Mucosa of rectum (tissue), 2 donors: Measurements from ENCODE around the gene TMEM100.

Experiments used
- H3K27ac ChIP-seq, 2 donors: one replicate each; pipeline ENCODE4 v1.7.0; 2013; ENCODE audit warnings: inconsistent platforms in 2 of 2, low read depth in 2 of 2, low read length in 2 of 2
- H3K27me3 ChIP-seq, 2 donors: one replicate each; pipeline ENCODE4 v1.7.0; 2013; ENCODE audit warnings: low read length in 2 of 2; ENCODE audit not compliant: control insufficient read depth in 2 of 2, insufficient read depth in 2 of 2
- H3K36me3 ChIP-seq, 2 donors: one replicate each; pipeline ENCODE4 v1.7.0; 2013; ENCODE audit warnings: low read length in 2 of 2; ENCODE audit not compliant: control insufficient read depth in 2 of 2, insufficient read depth in 2 of 2
- H3K4me1 ChIP-seq, 2 donors: one replicate each; pipeline ENCODE4 v1.7.0; 2013; ENCODE audit warnings: low read length in 2 of 2, mild to moderate bottlenecking in 1 of 2; ENCODE audit not compliant: control insufficient read depth in 2 of 2, insufficient read depth in 2 of 2
- H3K4me3 ChIP-seq, 2 donors: one replicate each; pipeline ENCODE4 v1.7.0; 2013; ENCODE audit warnings: low read length in 2 of 2
- H3K9ac ChIP-seq, 2 donors: one replicate each; pipeline ENCODE4 v1.7.0; 2013; ENCODE audit warnings: low read length in 2 of 2, low read depth in 1 of 2, mild to moderate bottlenecking in 1 of 2
- H3K9me3 ChIP-seq, 2 donors: one replicate each; pipeline ENCODE4 v1.7.0; 2013; ENCODE audit warnings: low read length in 2 of 2; ENCODE audit not compliant: control insufficient read depth in 2 of 2
- donor health status: healthy.
- donor health status: Normal muscosa, but diverticular disease.

Gene TMEM100

DNA sequence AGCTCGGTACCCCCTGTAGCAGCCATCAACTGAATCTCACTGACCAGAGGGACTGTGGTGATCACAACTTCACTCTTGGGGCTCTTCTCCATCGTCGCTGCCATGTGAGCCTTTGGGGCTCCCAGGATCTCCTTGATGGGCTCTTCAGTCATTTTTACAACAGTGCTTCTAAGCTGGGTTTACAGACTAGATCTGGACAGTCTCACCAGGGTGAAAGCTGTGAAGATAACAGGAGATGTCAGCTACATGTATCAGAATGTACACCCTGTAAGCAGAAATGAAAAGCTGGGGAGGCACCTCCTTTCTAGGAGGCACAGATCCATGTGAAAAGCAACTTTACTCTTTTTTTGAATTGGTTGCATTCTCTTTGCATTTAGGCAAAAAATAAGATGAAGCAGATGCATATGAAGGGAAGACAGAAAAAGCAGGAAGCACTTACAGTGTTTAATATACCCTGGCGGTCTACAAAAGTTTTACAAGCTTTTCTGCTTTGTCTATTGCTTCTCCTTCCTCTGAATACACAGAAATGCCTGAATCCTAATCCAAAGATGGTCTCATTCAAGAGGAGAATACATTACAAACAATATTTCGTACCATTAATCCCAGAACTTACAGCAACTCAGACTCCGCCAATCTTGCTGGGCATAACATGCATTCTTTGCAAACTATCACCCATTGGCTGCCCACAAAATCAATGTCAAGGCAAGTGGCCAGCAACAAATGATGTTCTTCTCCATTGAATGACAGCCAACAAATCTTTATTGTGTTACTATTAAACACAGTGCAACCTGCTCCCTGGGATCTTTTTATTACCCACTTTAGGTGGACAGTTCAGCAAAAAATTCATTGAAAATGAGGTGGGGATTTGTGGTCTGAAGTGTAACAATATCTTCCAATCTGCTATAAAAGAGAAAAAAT is 1.5 kb downstream of the TMEM100 start:
- no peak overlapping the region for H3K27ac ChIP-seq
- peak overlapping the region in 1 of 2 donors; percentile 11 for H3K9ac ChIP-seq

DNA sequence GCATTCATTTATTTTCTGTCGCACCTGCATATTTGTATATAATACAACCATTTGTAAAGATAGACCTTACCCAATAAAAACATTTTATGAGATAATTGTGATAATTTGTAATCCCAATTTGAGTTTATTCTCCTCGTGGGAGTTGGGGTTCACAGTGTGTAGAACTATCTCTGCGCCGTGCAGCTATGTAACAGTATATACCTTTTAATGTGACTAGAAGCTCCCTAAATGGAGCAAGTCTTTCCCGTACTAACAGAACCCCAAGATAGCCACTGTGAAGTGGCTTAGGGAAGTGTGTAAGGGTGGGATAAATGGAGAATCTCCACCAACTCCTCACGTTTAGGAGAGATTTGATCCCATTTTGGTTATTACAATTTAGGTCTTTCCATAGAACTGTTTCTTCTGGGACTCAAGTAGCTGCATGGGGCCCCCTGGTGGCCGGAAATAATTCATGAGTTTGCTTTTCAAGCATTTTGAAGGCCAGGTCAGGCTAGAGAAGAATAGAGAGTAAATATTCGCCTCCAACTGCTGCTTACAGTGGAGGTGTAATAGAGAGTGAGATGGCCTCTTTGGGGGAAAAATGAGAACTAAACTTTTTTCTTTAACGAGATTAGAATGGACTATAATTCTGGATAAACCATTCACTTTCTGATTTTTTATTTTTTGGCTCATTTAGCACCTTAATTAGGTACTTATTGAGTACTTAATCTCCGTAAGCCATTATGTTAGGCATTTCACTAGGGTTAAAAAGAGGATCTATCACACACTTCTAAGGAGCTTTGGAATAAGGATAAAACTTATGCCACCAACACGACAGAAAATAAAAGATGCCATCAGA is 4.5 kb downstream of the TMEM100 start:
- Histone ChIP-seq H3K27me3 (no peaks in the 10 kb centered on the region), H3K36me3 (no peaks in the 10 kb centered on the region), H3K9me3 (no peaks in the 10 kb centered on the region), H3K27ac (no peak overlapping the region), H3K4me1 (no peaks in the 10 kb centered on the region), H3K9ac (no peak overlapping the region), H3K4me3 (no peak overlapping the region)

More for the DNA sequence above, 1.5 kb downstream of the TMEM100 start:
- H3K9me3 ChIP-seq: no peaks in the 10 kb centered on the region
- no peaks in the 10 kb centered on the region for H3K4me1 ChIP-seq
- no peaks in the 10 kb centered on the region for H3K36me3 ChIP-seq
- H3K4me3 ChIP-seq: peak overlapping the region; percentile 28 to 41
- H3K27me3 ChIP-seq: no peaks in the 10 kb centered on the region

DNA sequence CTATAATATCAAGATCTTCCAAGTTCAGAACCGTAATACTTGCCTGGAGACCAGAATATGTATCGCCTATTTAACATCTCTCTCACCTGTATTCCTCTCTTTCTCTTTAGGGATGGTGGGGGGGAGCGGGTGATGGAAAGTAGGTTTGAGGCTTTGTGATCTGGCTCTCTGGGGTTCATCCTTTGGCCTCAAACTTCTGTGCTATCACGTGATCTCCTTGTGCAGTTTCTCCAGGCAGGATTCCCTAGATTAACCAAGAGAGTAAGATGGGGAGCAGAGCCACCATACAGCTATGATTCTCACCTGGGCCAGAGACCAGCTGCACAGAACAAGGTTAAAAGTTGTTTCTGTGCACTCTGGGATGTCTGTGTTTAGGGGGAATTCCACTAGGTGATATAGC is 5.2 kb downstream of the TMEM100 start:
- Histone ChIP-seq H3K4me3 (no peak overlapping the region), H3K27me3 (no peaks in the 10 kb centered on the region), H3K4me1 (no peaks in the 10 kb centered on the region), H3K9ac (no peak overlapping the region), H3K9me3 (no peaks in the 10 kb centered on the region), H3K27ac (no peak overlapping the region), H3K36me3 (no peaks in the 10 kb centered on the region)

DNA sequence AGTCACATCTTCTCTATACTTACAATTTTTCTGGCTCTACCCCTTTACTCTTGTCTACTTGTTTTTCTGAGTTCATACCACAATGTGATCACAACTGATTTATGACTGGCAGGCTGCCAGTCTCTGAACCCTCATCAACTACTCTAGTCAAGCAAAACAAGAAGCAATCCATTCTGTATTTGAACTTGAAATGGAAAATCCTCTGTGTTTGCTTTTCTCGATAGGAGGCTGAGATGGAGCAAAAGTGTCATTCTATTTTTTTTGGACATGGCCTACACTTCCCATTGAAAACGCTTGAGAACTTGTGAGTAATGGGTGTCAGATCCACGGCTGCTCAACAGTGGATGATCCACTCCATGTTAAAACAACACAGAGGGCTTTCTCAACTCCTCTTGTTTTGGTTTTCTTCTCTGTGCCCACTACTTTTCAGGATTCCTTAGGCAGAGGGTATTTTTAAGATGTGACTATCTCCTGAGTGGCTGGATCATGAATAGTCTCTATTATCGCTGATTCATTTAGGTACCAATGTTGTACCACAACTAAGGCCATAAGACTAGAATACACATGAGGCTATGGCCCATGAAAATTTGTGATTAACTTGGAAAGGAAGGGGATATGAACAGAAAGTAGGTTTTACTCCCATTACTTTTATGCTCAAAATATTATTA is 11.7 kb downstream of the TMEM100 start:
- no peak overlapping the region for H3K9ac ChIP-seq
- no peak overlapping the region for H3K4me3 ChIP-seq
- no peak overlapping the region for H3K27ac ChIP-seq
- H3K4me1 ChIP-seq: no peaks in the 10 kb centered on the region
- no peaks in the 10 kb centered on the region for H3K27me3 ChIP-seq
- no peaks in the 10 kb centered on the region for H3K9me3 ChIP-seq
- no peaks in the 10 kb centered on the region for H3K36me3 ChIP-seq

DNA sequence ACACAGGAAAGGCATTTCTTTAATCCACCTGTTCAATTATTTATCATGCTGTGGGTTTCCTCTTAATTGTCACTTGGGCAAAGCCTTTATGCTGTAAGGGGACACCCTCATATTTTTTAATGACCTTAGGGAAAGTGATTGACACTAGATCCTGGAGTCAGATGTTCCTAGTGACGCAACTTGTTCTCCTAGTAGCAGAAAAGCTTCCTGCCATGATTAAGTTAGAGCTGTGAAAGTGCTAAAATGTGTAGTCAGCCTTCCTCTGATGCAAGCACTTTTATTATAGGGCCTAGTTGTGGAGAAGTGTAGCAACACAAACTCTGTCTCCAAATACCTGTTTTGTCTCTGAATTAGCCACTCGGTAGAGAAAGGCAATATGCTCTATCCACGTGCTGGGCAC is 12.3 kb downstream of the TMEM100 start:
- Histone ChIP-seq H3K27ac (no peak overlapping the region), H3K9ac (no peak overlapping the region), H3K9me3 (no peaks in the 10 kb centered on the region), H3K27me3 (no peaks in the 10 kb centered on the region), H3K36me3 (no peaks in the 10 kb centered on the region), H3K4me3 (no peak overlapping the region), H3K4me1 (no peaks in the 10 kb centered on the region)

DNA sequence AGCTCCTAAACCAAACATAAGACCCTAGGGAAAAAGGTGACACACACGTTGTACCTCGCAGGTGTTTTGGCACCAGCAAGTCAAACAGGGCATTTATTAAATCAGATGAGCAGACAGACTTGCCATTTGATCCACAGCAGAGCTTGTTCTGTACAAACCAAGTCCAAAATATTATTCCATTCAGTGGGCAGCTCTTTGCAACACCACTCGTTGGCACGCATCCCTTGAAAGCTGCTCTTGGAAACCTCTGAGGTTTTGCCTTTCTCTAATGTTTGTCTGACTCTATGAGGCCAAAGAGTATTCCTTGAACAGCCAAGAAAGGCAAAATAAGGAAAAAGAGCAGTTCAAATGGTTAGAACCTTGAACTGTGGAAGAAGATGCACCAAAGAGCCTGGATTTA is 12.7 kb downstream of the TMEM100 start:
- Histone ChIP-seq H3K27ac (no peak overlapping the region), H3K4me1 (no peaks in the 10 kb centered on the region), H3K27me3 (no peaks in the 10 kb centered on the region), H3K36me3 (no peaks in the 10 kb centered on the region), H3K4me3 (no peak overlapping the region), H3K9me3 (no peaks in the 10 kb centered on the region), H3K9ac (no peak overlapping the region)

DNA sequence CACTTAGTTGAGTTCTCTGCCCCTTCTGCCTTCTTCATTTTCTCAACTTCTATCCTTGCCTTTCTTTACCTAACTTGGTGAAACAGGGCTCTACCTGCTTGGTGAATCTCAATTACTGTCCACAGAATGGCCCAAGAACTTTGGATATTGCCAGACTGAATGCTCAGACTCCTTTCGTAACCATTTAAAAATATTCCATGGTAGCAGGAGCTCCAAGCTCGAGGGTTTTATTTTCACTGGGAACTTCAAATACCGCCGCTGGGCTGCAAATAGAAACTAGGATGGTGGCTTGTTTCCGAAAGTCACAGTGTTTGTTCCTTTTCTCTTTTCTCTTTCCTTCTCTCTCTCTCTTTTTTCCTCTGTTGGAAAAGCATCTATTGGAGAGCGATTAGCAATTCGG is 13.2 kb downstream of the TMEM100 start:
- no peak overlapping the region for H3K4me3 ChIP-seq

DNA sequence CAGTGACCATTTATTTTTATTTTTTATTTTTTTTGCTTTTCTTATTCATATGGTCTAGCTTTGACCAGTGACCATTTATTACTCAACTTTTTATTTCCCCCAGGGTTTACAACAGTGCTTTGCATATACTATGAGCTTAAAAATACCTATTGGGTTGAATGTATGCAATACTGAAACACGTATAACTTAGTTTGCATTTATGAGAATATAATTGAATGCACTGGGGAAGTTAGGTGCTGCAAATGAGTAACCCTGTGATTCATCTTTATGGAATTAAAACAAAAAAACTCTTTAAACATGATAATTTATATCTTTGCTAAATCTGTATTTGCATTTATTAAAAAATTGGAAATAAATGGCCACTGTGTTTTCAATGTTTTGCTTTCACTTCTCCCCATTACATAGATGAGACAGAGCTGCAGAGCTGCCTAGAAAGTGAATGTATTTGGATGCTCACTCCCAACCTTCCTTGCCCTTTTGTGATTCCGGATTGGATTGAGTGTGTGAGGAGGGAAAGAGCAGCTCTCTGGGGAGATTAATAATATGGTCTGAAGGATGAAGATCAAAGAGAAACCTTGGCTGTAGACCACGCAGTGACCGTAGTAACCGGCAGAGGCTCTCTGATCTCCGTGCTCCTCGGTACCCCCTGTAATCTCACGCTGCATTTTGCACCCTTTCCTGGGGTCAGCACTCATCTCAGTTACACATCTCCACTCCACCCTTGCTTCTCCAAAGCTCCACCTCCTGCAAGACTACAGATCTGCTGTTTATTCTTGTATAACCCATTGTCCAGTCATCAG is 14.3 kb downstream of the TMEM100 start:
- Histone ChIP-seq H3K27me3 (no peaks in the 10 kb centered on the region), H3K9me3 (no peaks in the 10 kb centered on the region), H3K36me3 (no peaks in the 10 kb centered on the region), H3K9ac (no peak overlapping the region), H3K4me1 (no peaks in the 10 kb centered on the region), H3K27ac (no peak overlapping the region), H3K4me3 (no peak overlapping the region)

More for the DNA sequence above, 13.2 kb downstream of the TMEM100 start:
- no peaks in the 10 kb centered on the region for H3K4me1 ChIP-seq
- no peaks in the 10 kb centered on the region for H3K9me3 ChIP-seq
- no peaks in the 10 kb centered on the region for H3K27me3 ChIP-seq
- no peak overlapping the region for H3K9ac ChIP-seq
- H3K27ac ChIP-seq: no peak overlapping the region
- no peaks in the 10 kb centered on the region for H3K36me3 ChIP-seq

DNA sequence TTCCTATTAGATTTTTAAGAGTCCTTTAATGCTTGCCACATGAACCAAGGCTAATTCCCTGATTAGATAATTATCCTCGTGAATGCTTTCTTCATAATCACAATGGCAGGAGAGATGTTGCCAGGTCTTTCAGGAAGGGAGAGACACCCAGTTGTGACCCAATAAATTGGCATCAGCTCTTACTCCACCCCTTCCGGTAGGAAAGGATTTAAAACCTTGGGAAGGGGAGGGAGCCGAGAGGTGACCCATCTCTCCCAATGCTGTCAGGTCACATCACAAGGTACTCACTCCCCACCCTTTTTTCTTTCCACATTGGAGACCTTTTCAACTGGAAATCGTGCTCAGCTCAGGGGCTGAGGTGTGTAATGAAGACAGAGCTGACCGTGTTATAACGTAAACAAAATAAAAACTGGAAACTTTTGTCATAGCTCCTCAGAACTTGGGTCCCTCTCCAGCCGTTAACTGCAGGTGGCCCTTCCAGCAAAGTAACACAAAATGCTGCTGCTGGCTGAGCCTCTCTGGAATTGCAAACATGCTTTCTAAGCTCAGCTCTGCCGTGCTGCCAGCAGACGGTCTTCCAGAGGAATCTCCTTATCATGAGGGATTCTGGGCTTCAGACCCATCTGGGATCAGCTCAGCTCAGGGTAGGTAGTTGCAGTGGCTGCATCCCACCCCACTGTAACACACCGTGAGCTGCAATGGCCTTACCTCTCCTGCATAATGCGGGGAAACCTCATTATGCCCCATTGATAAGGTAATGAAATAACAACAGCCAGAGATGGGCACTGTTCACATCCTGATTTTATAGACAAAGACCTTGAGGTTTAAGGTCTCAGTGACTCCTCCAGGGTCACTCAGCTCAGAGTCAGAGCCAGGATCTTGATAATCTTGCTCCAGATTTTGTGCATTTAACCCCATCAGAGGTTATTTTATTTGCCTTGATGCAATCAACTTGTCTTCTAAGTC is 15.6 kb downstream of the TMEM100 start:
- H3K27ac ChIP-seq: no peak overlapping the region
- H3K27me3 ChIP-seq: no peaks in the 10 kb centered on the region
- H3K4me1 ChIP-seq: no peaks in the 10 kb centered on the region
- no peak overlapping the region for H3K9ac ChIP-seq
- H3K36me3 ChIP-seq: no peaks in the 10 kb centered on the region
- H3K9me3 ChIP-seq: no peaks in the 10 kb centered on the region
- no peak overlapping the region for H3K4me3 ChIP-seq
